ENCODE measurements around the gene IPO13.

The IPO13 gene

DNA sequence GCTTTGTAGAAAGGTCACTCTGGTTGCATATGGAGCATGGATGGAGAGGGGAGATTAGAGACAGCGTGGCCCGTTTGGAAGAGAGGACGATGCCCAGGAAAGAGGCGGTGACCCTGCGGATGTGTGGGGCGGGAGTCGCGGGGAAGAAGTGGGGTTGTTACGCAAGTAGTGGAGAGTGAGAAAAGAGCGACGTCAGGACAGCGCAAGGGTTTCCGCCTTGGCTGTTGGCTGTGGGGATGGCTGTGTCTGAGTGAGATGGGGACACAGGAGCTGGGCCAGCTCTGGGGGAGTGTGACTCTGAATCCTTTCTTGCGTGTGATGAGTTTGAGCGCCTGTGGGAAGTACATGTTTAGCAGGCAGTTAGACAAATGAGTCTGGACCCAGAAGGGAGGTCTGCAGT is 36.1 kb downstream of the IPO13 start:
- no peak overlapping the region for H3K27ac ChIP-seq (ENCODE audit: low read depth, low read length)
- H4K20me1 ChIP-seq (ENCODE audit: low read depth, low read length), result no peaks in the 10 kb centered on the region
- H3K9me3 ChIP-seq (ENCODE audit: insufficient read depth, low read length), result no peaks in the 10 kb centered on the region
- H3K9ac ChIP-seq (ENCODE audit: low read length), result no peak overlapping the region
- peaks cover 19% of the 10 kb centered on the region for H3K79me2 ChIP-seq (ENCODE audit: insufficient read depth, low read length)
- H2AFZ ChIP-seq (ENCODE audit: low read depth, low read length, severe bottlenecking), result no peak overlapping the region
- no peak overlapping the region for H3K4me2 ChIP-seq (ENCODE audit: low read depth, low read length, poor library complexity, severe bottlenecking)
- peaks cover 9% of the 10 kb centered on the region for H3F3A ChIP-seq (ENCODE audit: insufficient read depth)
- TF ChIP-seq, protein P1, sequence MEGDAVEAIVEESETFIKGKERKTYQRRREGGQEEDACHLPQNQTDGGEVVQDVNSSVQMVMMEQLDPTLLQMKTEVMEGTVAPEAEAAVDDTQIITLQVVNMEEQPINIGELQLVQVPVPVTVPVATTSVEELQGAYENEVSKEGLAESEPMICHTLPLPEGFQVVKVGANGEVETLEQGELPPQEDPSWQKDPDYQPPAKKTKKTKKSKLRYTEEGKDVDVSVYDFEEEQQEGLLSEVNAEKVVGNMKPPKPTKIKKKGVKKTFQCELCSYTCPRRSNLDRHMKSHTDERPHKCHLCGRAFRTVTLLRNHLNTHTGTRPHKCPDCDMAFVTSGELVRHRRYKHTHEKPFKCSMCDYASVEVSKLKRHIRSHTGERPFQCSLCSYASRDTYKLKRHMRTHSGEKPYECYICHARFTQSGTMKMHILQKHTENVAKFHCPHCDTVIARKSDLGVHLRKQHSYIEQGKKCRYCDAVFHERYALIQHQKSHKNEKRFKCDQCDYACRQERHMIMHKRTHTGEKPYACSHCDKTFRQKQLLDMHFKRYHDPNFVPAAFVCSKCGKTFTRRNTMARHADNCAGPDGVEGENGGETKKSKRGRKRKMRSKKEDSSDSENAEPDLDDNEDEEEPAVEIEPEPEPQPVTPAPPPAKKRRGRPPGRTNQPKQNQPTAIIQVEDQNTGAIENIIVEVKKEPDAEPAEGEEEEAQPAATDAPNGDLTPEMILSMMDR (IDR thresholded peaks at IDR 0.05; ENCODE audit: insufficient read depth, low read length, poor library complexity, severe bottlenecking), result no peak
- no peak for TF ChIP-seq EZH2phosphoT487 (conservative IDR thresholded peaks at IDR 0.05; ENCODE audit: low read length)
- H3K27me3 ChIP-seq (ENCODE audit: low read length), result no peaks in the 10 kb centered on the region
- no peaks in the 10 kb centered on the region for H3K36me3 ChIP-seq (ENCODE audit: low read length)
- H3K4me3 ChIP-seq (ENCODE audit: insufficient read depth, low read length, poor library complexity, severe bottlenecking), result no peak overlapping the region
- no peaks in the 10 kb centered on the region for H3K9me2 ChIP-seq (replicated peaks; ENCODE audit: insufficient read depth, low read length)

DNA sequence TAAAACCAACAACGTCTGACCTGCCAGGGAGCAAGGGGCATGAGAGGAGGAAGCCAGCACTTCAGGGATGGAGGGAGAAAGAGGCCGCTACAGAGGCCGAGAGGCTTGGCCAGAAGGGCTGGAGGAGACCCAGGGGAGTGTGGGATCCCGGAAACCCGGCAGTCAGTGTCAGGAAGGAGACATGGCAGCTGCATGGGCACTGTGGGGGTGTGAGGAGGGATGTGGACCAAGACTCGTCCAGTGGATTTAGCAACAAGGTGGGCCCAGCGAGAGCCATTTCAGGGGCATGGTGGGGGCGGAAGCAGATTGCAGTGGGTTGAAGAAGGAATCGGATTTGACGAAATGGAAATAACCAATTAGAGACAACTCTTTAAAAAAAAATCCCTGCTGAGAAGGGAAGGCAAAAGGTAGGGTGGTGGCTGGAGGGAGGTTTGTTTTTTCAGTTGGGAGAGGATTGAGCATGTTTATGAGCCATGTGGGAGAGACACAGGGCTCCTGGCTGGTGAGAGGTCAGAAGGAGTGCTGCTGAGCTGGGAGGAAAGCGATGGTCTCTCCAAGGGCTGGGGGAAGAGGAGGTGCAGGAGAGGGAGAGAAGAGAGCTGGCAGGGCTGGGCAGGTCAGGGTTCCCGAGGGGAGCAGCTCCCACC is 36.6 kb downstream of the IPO13 start:
- H3K4me2 ChIP-seq (ENCODE audit: low read depth, low read length, poor library complexity, severe bottlenecking), result no peak overlapping the region
- no peak overlapping the region for H3K27ac ChIP-seq (ENCODE audit: low read depth, low read length)
- H3K9ac ChIP-seq (ENCODE audit: low read length), result no peak overlapping the region
- H3K9me2 ChIP-seq (replicated peaks; ENCODE audit: insufficient read depth, low read length), result no peaks in the 10 kb centered on the region
- H3F3A ChIP-seq (ENCODE audit: insufficient read depth), result peaks cover 4% of the 10 kb centered on the region
- no peak for TF ChIP-seq EZH2phosphoT487 (conservative IDR thresholded peaks at IDR 0.05; ENCODE audit: low read length)
- no peaks in the 10 kb centered on the region for H4K20me1 ChIP-seq (ENCODE audit: low read depth, low read length)
- no peak overlapping the region for H3K4me3 ChIP-seq (ENCODE audit: insufficient read depth, low read length, poor library complexity, severe bottlenecking)
- no peaks in the 10 kb centered on the region for H3K9me3 ChIP-seq (ENCODE audit: insufficient read depth, low read length)
- H3K27me3 ChIP-seq (ENCODE audit: low read length), result no peaks in the 10 kb centered on the region
- H3K79me2 ChIP-seq (ENCODE audit: insufficient read depth, low read length), result peaks cover 19% of the 10 kb centered on the region
- no peaks in the 10 kb centered on the region for H3K36me3 ChIP-seq (ENCODE audit: low read length)
- no peak overlapping the region for H2AFZ ChIP-seq (ENCODE audit: low read depth, low read length, severe bottlenecking)

DNA sequence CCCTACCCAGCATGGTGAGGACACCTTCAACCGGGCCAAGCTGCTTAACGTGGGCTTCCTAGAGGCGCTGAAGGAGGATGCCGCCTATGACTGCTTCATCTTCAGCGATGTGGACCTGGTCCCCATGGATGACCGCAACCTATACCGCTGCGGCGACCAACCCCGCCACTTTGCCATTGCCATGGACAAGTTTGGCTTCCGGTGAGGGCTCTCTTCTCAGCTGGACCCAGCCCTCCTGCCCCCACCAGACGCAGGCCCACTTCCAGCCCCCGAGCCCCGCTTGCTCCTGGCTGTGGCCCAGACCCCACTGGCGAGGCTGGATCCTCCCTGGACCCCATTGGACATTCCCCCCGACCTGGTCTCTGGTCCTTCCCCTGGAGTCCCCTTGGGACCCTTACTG is 38.1 kb downstream of the IPO13 start:
- Histone ChIP-seq H3K36me3 (ENCODE audit: low read length) (no peaks in the 10 kb centered on the region), H3K9me2 (replicated peaks; ENCODE audit: insufficient read depth, low read length) (no peaks in the 10 kb centered on the region), H3K4me3 (ENCODE audit: insufficient read depth, low read length, poor library complexity, severe bottlenecking) (no peak overlapping the region), H3K9ac (ENCODE audit: low read length) (no peak overlapping the region), H3F3A (ENCODE audit: insufficient read depth) (peaks cover 7% of the 10 kb centered on the region; the same call in 1 of the 2 replicates), H3K9me3 (ENCODE audit: insufficient read depth, low read length) (no peaks in the 10 kb centered on the region), H2AFZ (ENCODE audit: low read depth, low read length, severe bottlenecking) (no peak overlapping the region), H3K27ac (ENCODE audit: low read depth, low read length) (no peak overlapping the region), H3K4me2 (ENCODE audit: low read depth, low read length, poor library complexity, severe bottlenecking) (no peak overlapping the region), H3K79me2 (ENCODE audit: insufficient read depth, low read length) (peaks cover 11% of the 10 kb centered on the region), H4K20me1 (ENCODE audit: low read depth, low read length) (no peaks in the 10 kb centered on the region), H3K27me3 (ENCODE audit: low read length) (no peaks in the 10 kb centered on the region)
- no peak for TF ChIP-seq EZH2phosphoT487 (conservative IDR thresholded peaks at IDR 0.05; ENCODE audit: low read length)
- TF ChIP-seq, protein P1 (IDR thresholded peaks at IDR 0.05; ENCODE audit: insufficient read depth, low read length, poor library complexity, severe bottlenecking), result no peak

DNA sequence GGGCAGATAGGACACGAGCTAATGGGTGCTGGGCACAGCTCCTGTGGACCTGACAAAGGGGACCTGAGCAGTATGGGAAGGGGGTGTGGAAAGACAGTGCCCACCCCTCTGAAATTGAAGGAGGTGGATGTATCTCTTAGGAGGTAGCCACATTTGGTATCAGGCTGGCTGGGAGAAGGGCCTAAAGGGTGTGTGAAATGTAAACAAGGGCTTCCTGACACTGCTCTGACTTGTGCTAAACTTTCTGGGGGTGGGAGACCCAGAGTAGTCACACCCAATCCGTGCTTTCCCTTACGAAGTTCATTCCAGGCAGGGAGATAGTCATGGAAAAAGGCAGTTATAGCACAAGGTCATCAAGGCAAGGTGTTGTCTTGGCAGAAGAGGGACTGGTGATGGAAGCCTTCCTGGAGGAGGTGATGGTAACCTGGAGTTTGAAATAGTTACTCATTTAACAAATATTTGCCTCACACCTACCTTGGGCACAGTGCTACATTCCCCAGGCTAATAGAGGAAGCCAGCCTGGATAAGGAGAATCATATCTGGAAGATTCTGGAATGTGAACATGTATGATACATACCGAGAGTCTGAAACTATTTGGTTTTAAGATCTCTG is 39.3 kb downstream of the IPO13 start:
- no peak overlapping the region for H3K4me2 ChIP-seq (ENCODE audit: low read depth, low read length, poor library complexity, severe bottlenecking)
- H3K9ac ChIP-seq (ENCODE audit: low read length), result no peak overlapping the region
- H3K36me3 ChIP-seq (ENCODE audit: low read length), result no peaks in the 10 kb centered on the region
- H3K9me3 ChIP-seq (ENCODE audit: insufficient read depth, low read length), result no peaks in the 10 kb centered on the region
- no peak overlapping the region for H2AFZ ChIP-seq (ENCODE audit: low read depth, low read length, severe bottlenecking)
- H3K79me2 ChIP-seq (ENCODE audit: insufficient read depth, low read length), result peaks cover 3% of the 10 kb centered on the region; the same call in 1 of the 2 replicates
- no peak for TF ChIP-seq EZH2phosphoT487 (conservative IDR thresholded peaks at IDR 0.05; ENCODE audit: low read length)
- TF ChIP-seq, protein P1 (IDR thresholded peaks at IDR 0.05; ENCODE audit: insufficient read depth, low read length, poor library complexity, severe bottlenecking), result no peak
- H3K9me2 ChIP-seq (replicated peaks; ENCODE audit: insufficient read depth, low read length), result no peaks in the 10 kb centered on the region
- no peaks in the 10 kb centered on the region for H4K20me1 ChIP-seq (ENCODE audit: low read depth, low read length)
- no peaks in the 10 kb centered on the region for H3K27me3 ChIP-seq (ENCODE audit: low read length)
- H3F3A ChIP-seq (ENCODE audit: insufficient read depth), result peaks cover 10% of the 10 kb centered on the region; the same call in 1 of the 2 replicates
- no peak overlapping the region for H3K27ac ChIP-seq (ENCODE audit: low read depth, low read length)
- H3K4me3 ChIP-seq (ENCODE audit: insufficient read depth, low read length, poor library complexity, severe bottlenecking), result no peak overlapping the region

All from SU-DHL-6 (cell line).